K562 (cell line): ENCODE measurements around the gene EIF5. TPM values are rescaled to one million over a fixed set of nuclear protein-coding genes. Genes with fewer than 3 reads are reported as not detected.

Experiments
- ATAC-seq: fragments of 200-7000 bp; cut with Tn5 transposase; 3 replicates; pipeline ENCODE4 v1.9.1; 2020; ENCODE audit warnings: moderate library complexity
- BruUV-seq: library from RNA; stranded (reverse); fragments of 400-500 nt; replicated peaks from 2 replicates; lab custom pipeline; 2021; lab: Mats Ljungman, UMichigan
- CTCF ChIA-PET: fragments of 300-600 bp; formaldehyde crosslinking; extraction: SDS; loops from one replicate; lab custom pipeline; 2021; ENCODE audit warnings: low intra/inter-chr PET ratio; lab: Yijun Ruan, JAX
- POLR2A ChIA-PET: fragments of 300-600, 350-650 bp; sonication (Branson Sonifier 250); formaldehyde crosslinking; extraction: SDS; loops from one replicate; lab custom pipeline; 2021; ENCODE audit warnings: antibody characterized with exemption, inconsistent platforms; lab: Yijun Ruan, JAX
- DNase-seq, 4 experiments: peaks; one replicate each; pipeline versions ENCODE4 v3.0.0 to v3.0.0-alpha.2; 2011 to 2018; ENCODE audit warnings: low spot score in 3 of 4, mixed read lengths in 3 of 4; ENCODE audit errors: extremely low read depth in 1 of 4
- FAIRE-seq: peaks from 2 replicates; lab custom pipeline; 2011; peaks lifted over from hg19 to GRCh38; lab: Jason Lieb, UNC
- H2AFZ ChIP-seq: 2 replicates; pipeline ENCODE4 v1.6.0; 2011; ENCODE audit warnings: low read depth, low read length, control low read depth, inconsistent platforms
- H3K27ac ChIP-seq: fragments of 200-600 bp; 3 replicates; pipeline ENCODE4 v1.8.0; 2011; ENCODE audit warnings: low read depth, mild to moderate bottlenecking, control low read depth, inconsistent platforms, low read length, moderate library complexity, mixed read lengths; ENCODE audit errors: extremely low read depth
- H3K27me3 ChIP-seq, 2 experiments: fragments of 300-600 bp in 1 of 2; 2 replicates in 1 of 2; 3 replicates in 1 of 2; pipeline versions ENCODE4 v1.6.0 to v1.8.0; 2011; ENCODE audit warnings: inconsistent platforms in 2 of 2, low read length in 2 of 2, mild to moderate bottlenecking in 1 of 2, mixed read lengths in 1 of 2, moderate library complexity in 1 of 2; ENCODE audit not compliant: control insufficient read depth in 2 of 2, insufficient read depth in 2 of 2
- H3K36me3 ChIP-seq: fragments of 300-600 bp; 3 replicates; pipeline ENCODE4 v1.8.0; 2011; ENCODE audit warnings: mild to moderate bottlenecking, low read length, inconsistent platforms; ENCODE audit not compliant: control insufficient read depth, insufficient read depth
- H3K4me1 ChIP-seq, 2 experiments: fragments of 200-600 bp in 1 of 2; replicated peaks in 1 of 2; 2 replicates in 1 of 2; 3 replicates in 1 of 2; pipeline versions ENCODE4 v1.5.1 to v1.8.0; 2011; ENCODE audit warnings: inconsistent platforms in 2 of 2, low read length in 2 of 2, mild to moderate bottlenecking in 1 of 2, mixed read lengths in 1 of 2, moderate library complexity in 1 of 2; ENCODE audit not compliant: control insufficient read depth in 2 of 2, insufficient read depth in 2 of 2
- H3K4me2 ChIP-seq: 2 replicates; pipeline ENCODE4 v1.6.1; 2011; ENCODE audit warnings: low read length, control low read depth, inconsistent platforms, mixed read lengths; ENCODE audit not compliant: insufficient read depth
- H3K4me3 ChIP-seq: fragments of 200-600 bp; sonication (generic), shearing (Covaris generic); 2 replicates; pipeline ENCODE4 v1.5.1; 2016; ENCODE audit warnings: control low read depth, inconsistent platforms
- H3K79me2 ChIP-seq: fragments of 200-600 bp; 3 replicates; pipeline ENCODE4 v1.8.0; 2011; ENCODE audit warnings: low read length, inconsistent platforms; ENCODE audit not compliant: control insufficient read depth, insufficient read depth
- H3K9ac ChIP-seq, 2 experiments: 2 replicates each; pipeline versions ENCODE4 v1.6.0 to v1.6.1; 2011; ENCODE audit warnings: low read depth in 2 of 2, low read length in 2 of 2, control low read depth in 1 of 2, inconsistent platforms in 1 of 2, mild to moderate bottlenecking in 1 of 2, mixed read lengths in 1 of 2; ENCODE audit not compliant: insufficient read depth in 1 of 2
- H3K9me1 ChIP-seq: one replicate; pipeline ENCODE4 v1.6.0; 2011; ENCODE audit warnings: inconsistent platforms, mild to moderate bottlenecking, low read length, moderate library complexity; ENCODE audit not compliant: control insufficient read depth, insufficient read depth
- H3K9me3 ChIP-seq: replicated peaks from 2 replicates; pipeline ENCODE4 v1.5.1; 2011; ENCODE audit warnings: low read depth, low read length, inconsistent platforms; ENCODE audit not compliant: control insufficient read depth, insufficient read depth
- H4K20me1 ChIP-seq: replicated peaks from 2 replicates; pipeline ENCODE4 v1.6.1; 2011; ENCODE audit warnings: low read length, inconsistent platforms, mixed read lengths; ENCODE audit not compliant: control insufficient read depth, insufficient read depth
- CBX2 ChIP-seq: fragments of 200-600 bp; sonication (generic); IDR thresholded peaks from one replicate; pipeline ENCODE4 v1.6.1; 2012; ENCODE audit warnings: mild to moderate bottlenecking, low read length, inconsistent platforms; ENCODE audit not compliant: insufficient read depth, poor library complexity, severe bottlenecking
- EWSR1 ChIP-seq: fragments of 450-650 bp; IDR thresholded peaks from 2 replicates; pipeline ENCODE4 v1.6.1; 2018; ENCODE audit warnings: borderline replicate concordance, mild to moderate bottlenecking, low read depth, moderate library complexity; ENCODE audit not compliant: partially characterized antibody
- HDAC1 ChIP-seq, 2 experiments: fragments of 450-650 bp; IDR thresholded peaks; 2 replicates each; pipeline ENCODE4 v1.6.1; 2016 to 2017; ENCODE audit warnings: inconsistent platforms in 1 of 2, mild to moderate bottlenecking in 1 of 2, moderate library complexity in 1 of 2
- HDAC2 ChIP-seq: fragments of 450-650 bp; IDR thresholded peaks from 2 replicates; pipeline ENCODE4 v1.6.1; 2016; ENCODE audit warnings: mild to moderate bottlenecking
- JUND ChIP-seq, 2 experiments: IDR thresholded peaks; 2 replicates in 1 of 2; 3 replicates in 1 of 2; pipeline ENCODE4 v1.6.1; 2011; ENCODE audit warnings: borderline replicate concordance in 2 of 2, low read depth in 2 of 2, low read length in 2 of 2, improper control_type of control experiment in 1 of 2, missing biosample characterization in 1 of 2, missing genetic modification characterization in 1 of 2, missing genetic modification reagents in 1 of 2
- L3MBTL2 ChIP-seq: fragments of 450-650 bp; IDR thresholded peaks from 2 replicates; pipeline ENCODE4 v1.6.1; 2016; ENCODE audit warnings: mild to moderate bottlenecking, moderate library complexity
- MYC ChIP-seq, 2 experiments: fragments of 250-450 bp in 1 of 2; sonication (Bioruptor Pico) in 1 of 2; IDR thresholded peaks; 2 replicates each; pipeline versions ENCODE4 v1.5.1 to v1.6.1; 2012 to 2021; ENCODE audit warnings: low read depth in 2 of 2, borderline replicate concordance in 1 of 2, improper control_type of control experiment in 1 of 2, low read length in 1 of 2, mild to moderate bottlenecking in 1 of 2, moderate library complexity in 1 of 2
- NCOA2 ChIP-seq, 2 experiments: fragments of 450-650 bp; IDR thresholded peaks; 2 replicates each; pipeline ENCODE4 v1.6.1; 2018; ENCODE audit warnings: mild to moderate bottlenecking in 2 of 2, moderate library complexity in 1 of 2; ENCODE audit not compliant: partially characterized antibody in 2 of 2
- NR2F6 ChIP-seq: fragments of 450-650 bp; formaldehyde crosslinking; IDR thresholded peaks from 2 replicates; pipeline ENCODE4 v1.4.0; 2020; ENCODE audit warnings: mild to moderate bottlenecking
- SMC3 ChIP-seq: conservative IDR thresholded peaks from 2 replicates; pipeline ENCODE4 v1.6.1; 2011; ENCODE audit warnings: low read depth, low read length, improper control_type of control experiment; ENCODE audit not compliant: insufficient read depth
- ZBTB17 ChIP-seq: fragments of 450-650 bp; formaldehyde crosslinking; IDR thresholded peaks from 2 replicates; pipeline ENCODE4 v1.4.0; 2020; ENCODE audit warnings: mild to moderate bottlenecking
- ZNF395 ChIP-seq: fragments of 200-800 bp; sonication (Bioruptor generic); IDR thresholded peaks from 2 replicates; pipeline ENCODE4 v1.6.1; 2017; ENCODE audit warnings: missing genetic modification characterization, missing compliant biosample characterization
- ZNF444 ChIP-seq: fragments of 250-450 bp; sonication (Bioruptor Pico); IDR thresholded peaks from 2 replicates; pipeline ENCODE4 v1.4.0; 2020; ENCODE audit warnings: mild to moderate bottlenecking, moderate library complexity
- ZNF668 ChIP-seq: fragments of 250-450 bp; sonication (Bioruptor Pico); IDR thresholded peaks from 2 replicates; pipeline ENCODE4 v1.8.0; 2022; ENCODE audit warnings: mild to moderate bottlenecking, inconsistent platforms
- WGBS: fragments of 100-300 bp; shearing (Covaris generic); methylation state at CpG from one replicate; pipeline ENCODE4 v1.1.6; 2016; ENCODE audit warnings: low coverage, mixed read lengths; ENCODE audit not compliant: insufficient coverage; ENCODE audit errors: missing lambda C conversion rate; 5-methylcytosine and 5-hydroxymethylcytosine counted together
- in situ Hi-C: fragments of 300-500 bp; cut with MboI; formaldehyde crosslinking; loops from 4 replicates; pipeline ENCODE4 v1.15.0; 2018; ENCODE audit warnings: inconsistent platforms, mixed read lengths
- intact Hi-C: fragments of 100-400 bp; cut with micrococcal nuclease; formaldehyde crosslinking; loops from 2 replicates; pipeline ENCODE4 v1.14.2; 2022
- polyA plus RNA-seq, 8 experiments: library from polyadenylated mRNA; depleted of rRNA in 4 of 8; stranded (reverse) in 5 of 8; unstranded in 3 of 8; fragments of >200 nt; fragmentation: Nextera tagmentation in 2 of 8; fragmentation: Illumina TruSeq in 1 of 8; extraction: Ambion mirVana in 2 of 8; extraction: Trizol in 1 of 8; gene quantifications; 2 replicates each; pipeline versions ENCODE4 v1.2.1 to v1.2.3, GENCODE V29; 2011 to 2014; ENCODE audit warnings: inconsistent platforms in 1 of 8, missing spikeins in 1 of 8
- total RNA-seq, 7 experiments: library from RNA; depleted of rRNA in 6 of 7; stranded (reverse); fragments of >200 nt in 6 of 7; fragmentation: Illumina TruSeq in 2 of 7; extraction: Trizol in 2 of 7; gene quantifications; 2 replicates each; pipeline versions ENCODE4 v1.2.1 to v1.2.3, GENCODE V29; 2011 to 2021; ENCODE audit warnings: low replicate concordance in 1 of 7

The EIF5 gene
- total and polyA plus RNA-seq, 9 of the 15 experiments (the other 6 are each of a cell fraction or from before 2014, with no cell fraction given) = 92.7 to 442 (median 190) TPM

- Histone ChIP-seq H3K9me3 (no peaks in the 10 kb centered on the region), H3K9ac (no peak overlapping the region; a peak in 1 of 4 replicates), H3K4me2 (peak overlapping the region; percentile 55), H3K9me1 (no peaks in the 10 kb centered on the region), H2AFZ (peak overlapping the region; percentile 77), H3K27me3 (no peaks in the 10 kb centered on the region), H4K20me1 (no peaks in the 10 kb centered on the region), H3K36me3 (no peaks in the 10 kb centered on the region), H3K79me2 (peaks cover 16% of the 10 kb centered on the region), H3K27ac (no peak overlapping the region), H3K4me3 (no peak overlapping the region), H3K4me1 (peaks cover 17 to 33% of the 10 kb centered on the region in 2 experiments; a peak in 4 of 5 replicates)
- intact Hi-C loops = loop anchor here (5.0 kb wide), 2 partner anchors 32 to 58 kb away; partner anchors contain the start of gene MARK3
- no peak for FAIRE-seq
- ChIA-PET CTCF (no interaction called here), POLR2A (interaction anchor here (0.8 to 1.9 kb wide), 3 partner anchors 14 to 15 kb away, joined by 3 to 12 read pairs (median 4); no protein-coding TSS in a partner anchor)
- BruUV-seq = no TSS peak
- DNase-seq = peak in 2 of 4 experiments; percentile 20 to 58
- in situ Hi-C loops = no loop called here
- WGBS = 51% methylated on average over 12 of the region's 14 CpGs
- no peak for ATAC-seq
- no peak for TF ChIP-seq NCOA2 (IDR thresholded peaks at IDR 0.05; ENCODE audit: partially characterized antibody in 2 of 2)
- no peak for TF ChIP-seq NR2F6
- TF ChIP-seq HDAC2 = peak; percentile 35; the same call in 1 of the 2 replicates
- TF ChIP-seq CBX2 = no peak
- peak; percentile 40 for TF ChIP-seq JUND (IDR thresholded peaks at IDR 0.05; ENCODE audit: borderline replicate concordance, low read depth, low read length)
- peak; percentile 53; the same call in 1 of the 3 replicates for TF ChIP-seq JUND (tag; IDR thresholded peaks at IDR 0.05; ENCODE audit: borderline replicate concordance, low read depth, low read length)
- no peak for TF ChIP-seq ZBTB17 (CRISPR knock-in tag)
- no peak for TF ChIP-seq ZNF395 (CRISPR knock-in tag)
- TF ChIP-seq ZNF668 (CRISPR knock-in tag) = no peak
- TF ChIP-seq SMC3 = no peak
- no peak for TF ChIP-seq HDAC1 (IDR thresholded peaks at IDR 0.05)
- TF ChIP-seq L3MBTL2 = no peak
- 0 out of 2 replicates have a peak, but pooled peaks have one; percentile 22 for TF ChIP-seq MYC (IDR thresholded peaks at IDR 0.05; ENCODE audit: low read depth, low read length)
- TF ChIP-seq MYC (CRISPR knock-in tag; IDR thresholded peaks at IDR 0.05; ENCODE audit: borderline replicate concordance, low read depth) = no peak
- no peak for TF ChIP-seq ZNF444
- TF ChIP-seq EWSR1 = no peak
Observed at GRCh38 chr14:103329401-103330347, 4.4 kb upstream of the EIF5 start.
